Measurements from ENCODE around the gene HIVEP3.

HIVEP3 gene

DNA sequence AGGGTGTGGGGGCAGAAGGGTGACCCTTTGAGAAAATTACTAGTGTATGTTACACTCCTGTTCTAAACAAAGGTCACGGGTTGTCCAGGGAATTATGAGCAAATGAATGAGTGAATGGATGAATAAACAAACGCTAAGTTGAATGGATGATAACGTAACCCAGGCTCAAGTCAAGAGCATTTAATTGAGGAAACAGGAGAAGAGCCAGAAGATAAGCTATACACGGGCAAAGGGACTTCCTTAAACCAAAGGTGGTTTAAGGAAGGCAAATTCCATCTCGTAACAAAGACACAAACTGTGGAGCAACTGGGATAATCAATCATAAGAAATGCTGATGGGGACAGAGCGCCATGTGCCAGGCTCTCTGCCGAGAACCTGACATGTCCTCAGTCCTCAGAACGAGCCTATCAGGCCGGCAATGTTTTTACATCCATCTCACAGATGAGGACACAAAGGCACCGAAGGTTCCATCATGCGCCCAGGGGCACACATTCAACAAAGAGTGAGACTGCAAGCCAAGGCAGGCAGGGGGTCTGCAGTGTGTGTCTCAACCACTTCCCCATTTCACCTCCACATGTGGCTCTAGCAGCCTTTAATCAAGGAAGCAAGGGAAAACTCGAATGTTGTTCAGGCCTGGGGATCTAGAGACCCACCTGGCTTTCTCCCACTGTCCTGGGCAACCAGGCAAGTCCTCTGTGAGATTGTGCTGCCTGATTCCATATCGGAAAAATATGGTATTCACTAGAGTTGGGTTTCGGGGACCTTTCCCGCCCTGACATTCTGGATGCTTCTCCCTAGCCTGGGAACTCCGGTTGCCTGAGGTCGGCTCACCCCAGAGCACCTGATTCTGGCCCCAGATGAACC, 307.4 kb downstream of the HIVEP3 start:
- no peak for DNase-seq (ENCODE audit: low spot score)

DNA sequence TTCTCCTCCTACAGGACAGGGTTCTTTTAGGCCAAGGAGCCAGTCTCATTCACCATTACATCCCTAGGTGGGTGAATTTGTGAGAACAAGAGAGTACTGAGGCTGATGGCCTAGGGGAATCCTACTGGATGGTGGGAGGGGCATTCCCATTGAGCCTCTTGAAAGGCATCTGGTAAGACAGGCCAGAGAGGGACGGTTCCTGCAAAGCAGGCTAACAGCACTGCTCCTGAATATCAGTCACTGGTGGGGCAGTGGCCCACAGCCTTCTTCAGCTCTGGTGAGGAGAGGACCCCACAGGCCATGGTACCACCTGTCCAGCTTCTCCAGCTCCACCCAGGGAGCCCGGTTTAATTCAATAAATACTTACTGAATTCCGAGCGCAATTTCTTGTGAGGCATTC, 308.4 kb downstream of the HIVEP3 start:
- no peak for DNase-seq (ENCODE audit: low spot score)

DNA sequence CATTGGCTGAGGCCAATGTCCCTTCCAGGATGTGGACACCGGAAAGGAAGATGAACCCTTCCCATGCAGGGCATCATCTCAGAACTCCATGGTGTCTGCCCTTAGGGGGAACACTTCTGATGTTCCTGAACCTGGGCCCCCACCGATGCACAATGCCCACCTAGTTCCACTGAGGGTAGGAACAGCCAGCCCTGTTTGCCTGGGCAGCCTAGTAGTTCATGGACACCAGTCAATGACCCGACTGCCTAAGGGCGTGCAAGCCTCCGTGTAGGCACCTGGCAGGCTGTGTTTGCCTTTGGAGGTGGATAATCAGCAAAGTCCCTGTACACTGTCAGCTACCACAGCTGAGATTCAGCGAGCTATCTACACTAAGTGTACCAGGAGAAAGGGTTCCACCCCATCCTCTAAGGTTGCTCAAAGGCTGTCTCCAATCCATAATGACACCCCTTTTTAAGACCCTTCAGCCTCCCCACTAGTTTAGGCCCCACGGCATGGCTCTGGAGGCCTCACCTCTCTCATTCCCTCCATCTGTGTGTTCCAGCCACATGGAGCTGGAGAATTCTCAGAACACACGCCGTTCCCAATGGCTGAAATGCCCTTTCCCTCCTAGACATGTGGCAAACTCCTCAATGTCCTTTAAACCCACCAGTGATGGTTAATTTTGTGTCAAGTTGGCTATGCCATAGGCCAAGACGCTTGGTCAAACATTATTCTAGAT, 309.4 kb downstream of the HIVEP3 start:
- DNase-seq (ENCODE audit: low spot score) = no peak

DNA sequence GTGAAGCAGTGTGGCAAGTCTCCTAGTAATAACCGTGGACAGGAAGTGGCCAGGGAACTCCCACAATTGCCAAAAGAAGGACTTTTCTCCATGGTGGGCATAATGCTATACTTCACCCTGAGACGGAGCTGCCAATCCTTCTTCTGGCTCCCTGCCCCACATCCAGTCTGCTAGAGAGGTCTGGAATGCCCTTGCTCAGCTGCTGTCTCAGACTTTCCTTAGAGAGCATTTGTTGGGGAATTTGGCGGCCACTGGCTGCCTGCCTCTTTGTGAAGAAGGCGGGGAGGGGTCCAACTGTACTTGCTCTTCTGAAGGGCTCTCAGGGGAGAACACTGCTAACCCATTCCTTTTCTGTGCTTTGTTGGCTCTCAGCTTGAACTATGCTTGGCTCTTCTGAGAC, 310.5 kb downstream of the HIVEP3 start:
- DNase-seq (ENCODE audit: low spot score) = no peak

DNA sequence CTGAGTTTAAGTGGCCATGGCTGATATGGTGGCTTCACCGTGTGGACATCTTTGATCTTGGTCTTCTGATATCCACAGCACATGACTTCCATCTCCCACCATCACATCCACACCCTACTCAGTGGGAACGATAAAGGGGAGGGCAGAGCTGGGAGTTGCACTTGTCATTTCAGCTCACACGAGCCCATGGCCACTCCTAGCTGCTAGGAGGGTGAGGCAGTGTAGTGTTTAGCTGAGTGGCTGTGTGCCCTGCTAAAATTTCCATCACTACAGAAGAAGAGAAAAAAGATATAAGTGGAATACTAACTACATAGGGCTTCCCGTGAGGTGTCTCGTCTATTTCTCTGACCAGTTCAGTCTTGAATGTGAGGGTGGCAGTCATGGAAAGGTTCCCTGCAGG, 310.9 kb downstream of the HIVEP3 start:
- DNase-seq (ENCODE audit: low spot score) = no peak

DNA sequence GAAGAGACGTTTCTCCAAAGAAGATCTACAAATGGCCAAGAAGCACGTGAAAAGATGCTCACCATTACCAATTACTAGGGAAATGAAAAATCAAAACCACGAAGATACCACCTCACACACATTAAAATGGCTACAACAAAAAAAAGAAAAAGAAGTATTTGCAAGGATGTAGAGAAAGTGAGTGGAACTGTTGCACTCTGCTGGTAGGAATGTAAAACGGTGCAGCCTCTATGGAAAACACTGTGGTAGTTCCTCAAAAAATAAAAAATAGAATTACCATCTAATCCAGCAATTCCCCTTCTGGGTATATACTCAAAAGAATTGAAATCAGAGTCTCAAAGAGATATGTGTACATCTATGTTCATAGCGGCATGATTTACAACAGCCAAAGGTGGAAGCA, 318.8 kb downstream of the HIVEP3 start:
- no peak for DNase-seq (ENCODE audit: low spot score)

DNA sequence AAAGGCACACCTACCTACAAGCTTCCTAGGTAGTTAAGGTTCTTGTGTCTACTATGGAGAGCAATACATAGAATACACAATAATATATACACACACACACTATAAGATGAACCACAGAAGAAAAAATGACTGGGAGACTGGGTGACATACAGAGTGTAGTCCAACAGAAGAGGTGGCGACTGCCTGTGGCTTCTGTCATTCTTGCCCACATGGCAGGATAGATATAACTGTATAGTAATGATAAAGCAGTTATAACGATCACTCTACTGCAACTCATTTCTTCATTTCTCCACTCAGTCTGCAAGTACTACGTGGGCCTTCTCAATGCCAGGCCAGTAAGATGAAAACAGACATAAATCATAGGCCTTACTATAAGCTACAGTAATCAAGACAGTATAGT, 320.4 kb downstream of the HIVEP3 start:
- no peak for DNase-seq (ENCODE audit: low spot score)

- no peak for DNase-seq (ENCODE audit: low spot score)
Observed at GRCh38 chr1:41592451-41593125, 326.1 kb downstream of the HIVEP3 start.

DNA sequence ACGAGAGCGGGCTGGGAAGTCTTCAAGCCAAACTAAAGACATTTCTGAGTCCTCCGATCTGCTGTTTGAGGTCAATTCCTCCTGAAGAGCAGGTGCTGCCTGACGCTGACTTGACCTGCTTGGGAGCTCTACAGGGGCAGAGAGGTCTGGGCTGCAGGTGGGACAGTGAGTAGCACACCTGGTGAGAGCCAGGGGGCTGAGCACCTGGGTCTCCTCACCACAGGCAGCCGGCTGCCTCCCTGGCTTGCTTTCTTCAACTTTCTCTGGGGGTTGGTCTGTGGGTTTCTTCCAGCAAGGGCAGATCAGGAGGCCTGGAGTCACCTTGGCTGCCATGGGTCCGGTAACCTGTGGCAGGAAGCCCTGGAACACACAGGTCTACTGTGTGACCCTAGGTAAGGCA, 326.8 kb downstream of the HIVEP3 start:
- DNase-seq (ENCODE audit: low spot score) = no peak

DNA sequence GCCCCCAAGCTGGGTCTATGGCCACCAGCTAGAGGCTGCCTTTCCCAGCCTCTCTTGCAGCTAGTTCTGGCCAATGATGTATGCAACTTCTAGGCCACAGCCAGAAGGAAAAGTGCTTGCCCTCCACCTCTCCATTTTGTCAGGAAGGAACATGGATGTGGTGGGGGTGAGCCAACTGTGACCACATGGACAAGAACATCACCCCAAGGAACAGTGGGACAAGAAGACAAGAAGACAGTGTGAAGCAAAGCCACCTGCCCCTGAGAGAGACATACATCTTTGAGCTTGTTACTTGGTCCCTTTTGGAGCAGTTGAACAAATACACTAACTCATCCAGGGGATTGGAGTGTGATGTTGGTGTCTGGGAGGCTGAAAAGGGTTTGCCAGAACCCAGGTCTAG, 328.4 kb downstream of the HIVEP3 start:
- no peak for DNase-seq (ENCODE audit: low spot score)

DNA sequence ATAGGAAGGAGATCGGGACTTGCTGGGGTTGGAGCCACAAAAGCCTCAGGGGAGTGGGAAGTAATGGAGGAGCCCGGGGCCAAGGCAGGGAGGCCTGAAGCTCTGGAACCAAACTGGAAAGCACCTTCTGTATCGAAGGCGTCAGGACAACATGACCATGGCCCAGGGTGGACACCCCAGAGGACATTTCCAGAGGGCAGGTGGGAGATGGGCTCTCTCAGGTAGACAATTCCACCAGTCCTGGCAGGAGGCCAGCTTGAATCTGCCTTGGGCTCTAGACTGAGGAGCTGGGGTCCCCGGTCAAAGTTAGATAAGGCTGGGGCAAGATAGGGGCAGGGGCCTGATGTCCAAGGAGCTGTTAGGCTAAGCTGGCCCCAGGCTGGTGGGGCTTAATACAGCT, 329.3 kb downstream of the HIVEP3 start:
- DNase-seq (ENCODE audit: low spot score) = no peak

- no peak for DNase-seq (ENCODE audit: low spot score)
Observed at GRCh38 chr1:41588334-41588875, 330.3 kb downstream of the HIVEP3 start.

DNA sequence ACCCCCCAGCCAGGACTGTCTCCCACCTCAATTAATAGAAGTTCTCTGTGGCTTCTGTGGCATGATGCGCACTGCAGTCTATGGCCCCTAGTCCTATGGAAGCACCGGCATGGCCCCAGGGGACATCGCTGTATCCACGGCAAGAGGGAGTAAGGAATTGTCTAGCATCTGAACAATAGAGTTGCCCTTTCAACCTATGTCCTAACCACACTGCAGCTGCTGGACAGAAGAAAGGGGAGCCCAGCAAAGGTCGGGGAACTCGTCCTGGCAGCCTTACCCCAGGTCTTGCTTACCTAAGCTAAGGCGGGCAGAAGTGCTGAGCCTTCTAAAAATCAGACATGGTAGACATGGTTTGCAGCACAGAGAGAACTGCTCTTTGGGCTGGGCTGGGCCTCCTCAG, 330.9 kb downstream of the HIVEP3 start:
- no peak for DNase-seq (ENCODE audit: low spot score)

- DNase-seq (ENCODE audit: low spot score) = no peak
Observed at GRCh38 chr1:41586230-41586629, 332.5 kb downstream of the HIVEP3 start.

- DNase-seq (ENCODE audit: low spot score) = no peak
Observed at GRCh38 chr1:41583658-41584547, 334.8 kb downstream of the HIVEP3 start.

- no peak for DNase-seq (ENCODE audit: low spot score)
Observed at GRCh38 chr1:41582851-41583657, 335.7 kb downstream of the HIVEP3 start.

DNA sequence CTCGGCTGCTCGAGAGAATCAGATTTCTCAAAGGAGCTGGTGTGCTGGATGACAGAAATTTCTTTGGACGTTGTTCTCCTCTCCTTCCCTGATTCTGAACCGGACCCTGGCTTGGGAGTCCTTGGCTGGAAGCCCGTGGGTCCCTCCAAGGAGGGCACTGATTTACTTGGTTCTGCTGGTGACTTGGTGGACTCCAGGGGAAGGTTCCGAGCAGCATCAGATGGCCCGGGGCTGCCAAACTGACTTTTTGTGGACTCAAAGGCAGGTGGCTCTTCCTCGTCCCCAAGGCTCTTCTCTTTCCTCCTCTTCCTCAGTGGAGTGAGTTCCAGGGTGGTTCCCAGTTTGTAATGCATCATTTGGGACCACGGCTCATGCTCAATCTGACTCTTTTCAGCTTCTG, 336.4 kb downstream of the HIVEP3 start:
- DNase-seq (ENCODE audit: low spot score) = no peak

GRCh38 chr1:41582004-41582325, 336.8 kb downstream of the HIVEP3 start:
- DNase-seq (ENCODE audit: low spot score) = no peak

GRCh38 chr1:41581216-41582003, 337.3 kb downstream of the HIVEP3 start:
- no peak for DNase-seq (ENCODE audit: low spot score)

DNA sequence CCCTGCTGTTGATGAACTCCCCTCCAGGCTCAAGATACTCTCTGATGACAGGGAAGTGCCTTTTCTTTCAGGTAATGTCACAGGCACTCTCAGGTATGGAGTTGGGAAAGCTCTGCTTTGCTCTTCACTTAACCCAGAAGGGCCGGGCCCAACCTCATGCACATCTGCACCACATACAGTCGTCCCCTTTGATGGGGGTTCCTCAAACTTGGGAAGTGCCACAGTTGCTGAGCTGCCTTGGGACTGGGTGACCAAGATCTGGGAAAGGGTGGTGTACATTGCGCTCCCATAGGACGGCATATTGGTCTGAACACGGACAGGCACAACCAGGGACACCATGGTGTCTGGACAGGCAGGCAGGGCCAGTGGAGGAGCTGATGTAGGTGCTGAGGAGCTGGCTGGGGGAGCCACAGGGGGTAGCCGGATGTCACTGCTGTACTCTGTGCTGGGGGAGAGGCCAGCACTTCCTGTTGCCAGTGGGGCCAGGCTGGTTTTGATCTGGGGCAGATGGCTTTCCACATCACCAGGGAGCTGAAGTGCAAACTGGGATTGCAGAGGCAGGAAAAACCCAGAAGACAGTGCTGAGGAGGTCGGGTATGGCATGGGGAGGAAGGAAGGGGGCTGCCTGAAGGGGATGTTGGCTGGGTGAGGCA, 338.1 kb downstream of the HIVEP3 start:
- DNase-seq (ENCODE audit: low spot score) = no peak

All from hematopoietic multipotent progenitor cell treated with erythropoietin and hydrocortisone succinate and interleukin-3 and kit ligand, for 17 days (in vitro differentiated cells).